ENCODE results near the gene MRPS2. TPM values are rescaled to one million over a fixed set of nuclear protein-coding genes. Genes with fewer than 3 reads are reported as not detected.

MRPS2 gene
- total RNA-seq, 4 donors from 2014 or later = 26.0 to 101 (median 53.6) TPM

- H3K36me3 ChIP-seq = peaks cover 0 to 10% (median 0%) of the 10 kb centered on the region in 4 donors
- no peaks in the 10 kb centered on the region for H3K27me3 ChIP-seq
- in situ Hi-C loops (cut with MboI; ENCODE audit: low pct_ligation_motif_present in 1 of 4, low pct_unique_long_range_greater_than_20kb in 1 of 4, low sequenced_read_pairs in 3 of 4) = no loop called here
- H3K4me3 ChIP-seq = no peak overlapping the region
- H3K27ac ChIP-seq = no peak overlapping the region
- intact Hi-C loops (cut with DNase I; ENCODE audit: low total_unique reads) = no loop called here
- 88% methylated on average over 18 of the region's 24 CpGs; no CpG with 5 or more reads in 1 of the 2 donors for WGBS, 2 donors (ENCODE audit: low coverage in 1 of 2)
- TF ChIP-seq EP300 (IDR thresholded peaks at IDR 0.05; ENCODE audit: low read depth) (no peak), CTCF (IDR thresholded peaks at IDR 0.05) (no peak), POLR2A (IDR thresholded peaks at IDR 0.05) (no peak), POLR2AphosphoS5 (IDR thresholded peaks at IDR 0.05) (no peak)
- H3K4me1 ChIP-seq = peaks cover 12 to 15% (median 13%) of the 10 kb centered on the region in 4 donors
- no peak for DNase-seq
- H3K9me3 ChIP-seq = no peaks in the 10 kb centered on the region
Observed at GRCh38 chr9:135505406-135506187, 5.1 kb downstream of the MRPS2 start.

- WGBS, 2 donors (ENCODE audit: low coverage in 1 of 2) = 70% methylated on average over 9 of the region's 14 CpGs; no CpG with 5 or more reads in 1 of the 2 donors
- peaks cover 8 to 10% (median 10%) of the 10 kb centered on the region in 4 donors for H3K4me1 ChIP-seq
- TF ChIP-seq CTCF (IDR thresholded peaks at IDR 0.05) (no peak), POLR2AphosphoS5 (IDR thresholded peaks at IDR 0.05) (no peak), POLR2A (IDR thresholded peaks at IDR 0.05) (no peak), EP300 (IDR thresholded peaks at IDR 0.05; ENCODE audit: low read depth) (no peak)
- intact Hi-C loops (cut with DNase I; ENCODE audit: low total_unique reads) (no loop called here), in situ Hi-C loops (cut with MboI; ENCODE audit: low pct_ligation_motif_present in 1 of 4, low pct_unique_long_range_greater_than_20kb in 1 of 4, low sequenced_read_pairs in 3 of 4) (no loop called here)
- no peaks in the 10 kb centered on the region for H3K27me3 ChIP-seq
- no peaks in the 10 kb centered on the region for H3K9me3 ChIP-seq
- H3K36me3 ChIP-seq = peaks cover 0 to 10% (median 0%) of the 10 kb centered on the region in 4 donors
- H3K4me3 ChIP-seq = no peak overlapping the region
- no peak for DNase-seq
- no peak overlapping the region for H3K27ac ChIP-seq
Observed at GRCh38 chr9:135506327-135507103, 6.0 kb downstream of the MRPS2 start.

GRCh38 chr9:135507104-135508035 lies 6.9 kb downstream of the MRPS2 start:
- Histone ChIP-seq H3K27me3 (no peaks in the 10 kb centered on the region), H3K4me3 (no peak overlapping the region), H3K9me3 (no peaks in the 10 kb centered on the region), H3K4me1 (peaks cover 0 to 3% (median 1%) of the 10 kb centered on the region in 4 donors), H3K27ac (no peak overlapping the region), H3K36me3 (peaks cover 0 to 10% (median 0%) of the 10 kb centered on the region in 4 donors)
- DNase-seq = no peak
- intact Hi-C loops (cut with DNase I; ENCODE audit: low total_unique reads) (no loop called here), in situ Hi-C loops (cut with MboI; ENCODE audit: low pct_ligation_motif_present in 1 of 4, low pct_unique_long_range_greater_than_20kb in 1 of 4, low sequenced_read_pairs in 3 of 4) (no loop called here)
- no peak for TF ChIP-seq POLR2AphosphoS5 (IDR thresholded peaks at IDR 0.05)
- no peak for TF ChIP-seq EP300 (IDR thresholded peaks at IDR 0.05; ENCODE audit: low read depth)
- no peak for TF ChIP-seq CTCF (IDR thresholded peaks at IDR 0.05)
- TF ChIP-seq POLR2A (IDR thresholded peaks at IDR 0.05) = no peak
- whole genome bisulfite sequencing, 2 donors (ENCODE audit: low coverage in 1 of 2) = 81% methylated on average over 23 of the region's 23 CpGs; no CpG with 5 or more reads in 1 of the 2 donors
